ENCODE data around the gene MKNK1. TPM values are rescaled to one million over a fixed set of nuclear protein-coding genes. Genes with fewer than 3 reads are reported as not detected.

Gene MKNK1
- total RNA-seq, 1 experiment from 2014 or later: 103 TPM

GRCh38 chr1:46510341-46510997, 93.6 kb downstream of the MKNK1 start:
- Histone ChIP-seq H3K4me3 (no peak overlapping the region), H4K20me1 (ENCODE audit: insufficient read depth) (no peaks in the 10 kb centered on the region), H3K4me2 (no peak overlapping the region), H3K36me3 (ENCODE audit: low read depth) (no peaks in the 10 kb centered on the region), H3K79me2 (ENCODE audit: low read depth) (no peaks in the 10 kb centered on the region), H2AFZ (no peak overlapping the region), H3K27me3 (ENCODE audit: insufficient read depth, low read depth) (no peaks in the 10 kb centered on the region), H3K27ac (no peak overlapping the region), H3K4me1 (replicated peaks; ENCODE audit: insufficient read depth) (peaks cover 2% of the 10 kb centered on the region), H3K9me2 (ENCODE audit: insufficient read depth) (no peaks in the 10 kb centered on the region), H3K9me3 (ENCODE audit: insufficient read depth, low read depth) (no peaks in the 10 kb centered on the region), H3F3A (ENCODE audit: insufficient read depth, low read depth) (no peaks in the 10 kb centered on the region)
- DNase-seq: no peak
- BruUV-seq (replicated peaks): no TSS peak
- CTCF ChIA-PET: no interaction called here
- intact Hi-C loops (cut with micrococcal nuclease; ENCODE audit: unreplicated experiment): no loop called here
- no peak for TF ChIP-seq EZH2 (IDR thresholded peaks at IDR 0.05; ENCODE audit: low read depth)
- no peak for TF ChIP-seq CTCF (conservative IDR thresholded peaks at IDR 0.05)
- POLR2A ChIA-PET (ENCODE audit: unreplicated experiment): no interaction called here

GRCh38 chr1:46508757-46509156, 95.3 kb downstream of the MKNK1 start:
- H3K4me1 ChIP-seq (replicated peaks; ENCODE audit: insufficient read depth): no peaks in the 10 kb centered on the region
- no peak overlapping the region for H3K4me3 ChIP-seq
- H3K9me3 ChIP-seq (ENCODE audit: insufficient read depth, low read depth): no peaks in the 10 kb centered on the region
- no peaks in the 10 kb centered on the region for H4K20me1 ChIP-seq (ENCODE audit: insufficient read depth)
- BruUV-seq (replicated peaks): no TSS peak
- H3K79me2 ChIP-seq (ENCODE audit: low read depth): no peaks in the 10 kb centered on the region
- ChIA-PET CTCF (interaction anchor here (0.7 kb wide), 1 partner anchor 40 kb away, joined by 4 read pairs; no protein-coding TSS in a partner anchor), POLR2A (ENCODE audit: unreplicated experiment) (no interaction called here)
- H3K27me3 ChIP-seq (ENCODE audit: insufficient read depth, low read depth): no peaks in the 10 kb centered on the region
- H2AFZ ChIP-seq: no peak overlapping the region
- no peaks in the 10 kb centered on the region for H3K36me3 ChIP-seq (ENCODE audit: low read depth)
- DNase-seq: no peak
- no peak for TF ChIP-seq CTCF (conservative IDR thresholded peaks at IDR 0.05)
- no peak for TF ChIP-seq EZH2 (IDR thresholded peaks at IDR 0.05; ENCODE audit: low read depth)
- no peaks in the 10 kb centered on the region for H3F3A ChIP-seq (ENCODE audit: insufficient read depth, low read depth)
- H3K9me2 ChIP-seq (ENCODE audit: insufficient read depth): no peaks in the 10 kb centered on the region
- H3K27ac ChIP-seq: no peak overlapping the region
- intact Hi-C loops (cut with micrococcal nuclease; ENCODE audit: unreplicated experiment): no loop called here
- H3K4me2 ChIP-seq: no peak overlapping the region

Other genes starting within 250 kb of the MKNK1 start
- 19.1 and 23.8 TPM in 2 replicates for gene FAAH, start 210.0 kb downstream of the MKNK1 start, total RNA-seq (2021)
- gene DMBX1, start 114.4 kb downstream of the MKNK1 start, total RNA-seq (2021): 0.79 and 1.0 TPM in 2 replicates
- not detected in 2 replicates for gene KNCN, start 52.6 kb downstream of the MKNK1 start, total RNA-seq (2021)
- 33.9 and 35.2 TPM in 2 replicates for gene MOB3C, start 12.5 kb upstream of the MKNK1 start, total RNA-seq (2021)
- gene ATPAF1, start 64.1 kb upstream of the MKNK1 start, total RNA-seq (2021): 47.0 and 50.3 TPM in 2 replicates
- 0.45 TPM in 1 of 2 replicates, not detected in the other for gene TEX38, start 67.6 kb upstream of the MKNK1 start, total RNA-seq (2021)
- gene EFCAB14, start 114.8 kb upstream of the MKNK1 start, total RNA-seq (2021): 71.1 and 95.4 TPM in 2 replicates
- 3.1 and 3.5 TPM in 2 replicates for gene CYP4B1, start 194.8 kb upstream of the MKNK1 start, total RNA-seq (2021)